Measurements from ENCODE around the gene RAB39A.
"Not testable (repeated sequence)": the region's sequence is repeated elsewhere in the genome, so short reads cannot be mapped to it uniquely, and the experiment has no call there.

Gene RAB39A

DNA sequence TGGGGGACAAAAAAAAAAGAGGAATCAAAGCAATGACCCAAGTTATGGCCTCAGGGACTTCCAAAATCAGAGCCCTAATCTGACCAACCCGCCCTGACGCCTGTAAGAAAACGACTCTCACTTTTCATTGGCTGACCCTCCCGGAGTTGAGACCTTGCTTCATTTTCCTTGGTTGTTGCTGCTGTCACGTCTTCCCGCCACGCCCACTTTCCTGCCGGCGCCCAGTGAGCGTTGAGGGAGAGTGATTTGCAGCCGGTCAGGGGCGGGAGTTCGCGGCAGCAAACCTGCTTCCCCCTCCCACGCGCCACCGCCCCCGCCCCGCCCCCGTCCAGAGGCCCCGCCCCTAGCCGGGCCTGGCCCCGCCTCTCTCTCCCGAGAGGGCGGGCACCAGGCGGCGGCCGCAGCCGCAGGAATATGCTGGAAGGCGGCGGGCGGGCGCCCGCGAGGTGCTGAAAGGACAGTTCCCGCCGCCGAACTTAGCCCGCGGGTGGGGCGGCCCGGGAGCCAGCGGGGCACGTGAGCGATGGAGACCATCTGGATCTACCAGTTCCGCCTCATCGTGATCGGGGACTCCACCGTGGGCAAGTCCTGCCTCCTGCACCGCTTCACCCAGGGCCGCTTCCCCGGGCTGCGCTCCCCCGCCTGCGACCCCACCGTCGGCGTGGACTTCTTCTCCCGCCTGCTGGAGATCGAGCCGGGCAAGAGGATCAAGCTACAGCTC lies at the start of gene RAB39A:
Gene RAB39A (plus strand): TSS at position 403 of the 721 bp plus-strand sequence. CDS start 121 bp downstream, at position 524.
- DNase-seq (ENCODE audit: low spot score): peak; percentile 66

DNA sequence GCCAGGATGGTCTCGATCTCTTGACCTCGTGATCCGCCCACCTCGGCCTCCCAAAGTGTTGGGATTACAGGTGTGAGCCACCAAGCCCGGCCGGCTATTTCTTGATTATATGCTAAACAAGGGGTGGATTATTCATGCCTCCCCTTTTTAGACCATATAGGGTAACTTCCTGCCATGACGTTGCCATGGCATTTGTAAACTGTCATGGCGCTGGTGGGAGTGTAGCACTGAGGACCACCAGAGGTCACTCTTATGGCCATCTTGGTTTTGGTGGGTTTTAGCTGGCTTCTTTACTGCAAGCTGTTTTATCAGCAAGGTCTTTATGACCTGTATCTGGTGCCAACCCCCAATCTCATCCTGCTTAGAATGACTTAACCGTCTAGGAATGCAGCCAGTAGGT lies 46.8 kb upstream of the RAB39A start:
- DNase-seq (ENCODE audit: low spot score): not testable (repeated sequence)

DNA sequence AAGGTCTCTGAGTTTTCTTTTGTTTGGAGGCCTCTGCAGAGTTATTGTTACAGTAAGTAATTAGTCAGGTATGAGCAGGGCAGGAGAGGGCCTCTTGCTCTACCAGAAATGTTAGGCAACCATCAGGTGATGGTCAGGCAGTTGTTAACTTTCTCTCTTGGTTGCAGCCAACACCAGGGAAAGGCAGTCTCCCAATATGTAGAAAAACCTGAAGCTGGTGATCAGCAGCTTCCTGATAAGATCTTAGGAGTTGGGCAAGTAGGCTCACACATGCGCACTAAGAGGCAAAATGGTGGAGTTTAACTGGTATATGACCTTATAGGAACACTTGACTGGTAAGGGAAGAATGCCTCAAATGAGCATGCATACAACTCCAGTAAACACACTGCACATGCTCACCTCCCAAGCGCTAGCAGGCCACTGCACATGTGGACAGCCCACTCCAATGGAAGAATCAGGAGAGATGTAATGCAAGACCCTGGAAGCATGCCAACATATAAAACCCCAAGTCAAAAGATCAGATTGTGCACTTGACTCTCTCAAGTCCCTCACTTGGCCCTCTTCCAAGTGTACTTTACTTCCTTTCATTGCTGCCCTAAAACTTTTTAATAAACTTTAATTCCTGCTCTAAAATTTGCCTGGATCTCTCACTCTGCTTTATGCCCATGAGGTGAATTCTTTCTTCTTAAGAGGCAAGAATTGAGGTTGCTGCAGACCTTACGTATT lies 46.0 kb upstream of the RAB39A start:
- no peak for DNase-seq (ENCODE audit: low spot score)

GRCh38 chr11:107898270-107898669 lies 30.0 kb upstream of the RAB39A start:
- peak; percentile 45 for DNase-seq (ENCODE audit: low spot score)

DNA sequence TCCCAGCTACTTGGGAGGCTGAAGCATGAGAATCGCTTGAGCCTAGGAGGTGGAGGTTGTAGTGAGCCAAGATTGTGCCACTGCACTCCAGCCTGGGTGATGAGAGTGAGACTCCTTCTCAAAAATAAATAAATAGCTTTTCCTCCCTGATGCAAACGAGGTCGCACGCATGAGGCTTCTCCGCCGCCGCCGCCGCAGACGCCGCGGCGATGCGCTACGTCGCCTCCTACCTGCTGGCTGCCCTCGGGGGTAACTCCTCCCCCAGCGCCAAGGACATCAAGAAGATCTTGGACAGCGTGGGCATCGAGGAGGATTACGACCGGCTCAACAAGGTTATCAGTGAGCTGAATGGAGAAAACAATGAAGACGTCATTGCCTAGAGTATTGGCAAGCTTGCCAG lies 20.0 kb upstream of the RAB39A start:
- no peak for DNase-seq (ENCODE audit: low spot score)

GRCh38 chr11:107912415-107912814 lies 15.8 kb upstream of the RAB39A start:
- not testable (repeated sequence) for DNase-seq (ENCODE audit: low spot score)

- DNase-seq (ENCODE audit: low spot score): no peak
These were observed 13.0 kb upstream of the RAB39A start for GRCh38 chr11:107915229-107915628.

- DNase-seq (ENCODE audit: low spot score): peak; percentile 25
These were observed 11.5 kb upstream of the RAB39A start for GRCh38 chr11:107916671-107917241.

DNA sequence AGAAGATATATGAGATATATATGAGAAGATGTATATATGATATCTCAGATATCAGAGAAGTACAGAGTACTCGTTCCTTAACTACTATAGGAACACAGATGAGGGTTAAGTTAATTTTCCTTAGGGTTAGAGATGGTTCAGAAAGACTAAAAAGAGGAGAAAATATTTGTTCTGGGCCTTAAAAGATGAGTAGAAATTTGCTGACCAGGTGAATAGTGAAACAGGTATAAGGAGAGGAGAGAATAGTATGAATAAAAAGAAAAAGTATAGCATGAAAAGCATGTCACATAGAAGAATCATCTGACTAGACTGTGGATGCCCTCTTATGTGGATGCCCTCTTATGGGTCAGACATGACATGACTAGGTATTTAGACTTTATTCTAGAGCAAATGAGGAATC lies 6.3 kb upstream of the RAB39A start:
- no peak for DNase-seq (ENCODE audit: low spot score)

DNA sequence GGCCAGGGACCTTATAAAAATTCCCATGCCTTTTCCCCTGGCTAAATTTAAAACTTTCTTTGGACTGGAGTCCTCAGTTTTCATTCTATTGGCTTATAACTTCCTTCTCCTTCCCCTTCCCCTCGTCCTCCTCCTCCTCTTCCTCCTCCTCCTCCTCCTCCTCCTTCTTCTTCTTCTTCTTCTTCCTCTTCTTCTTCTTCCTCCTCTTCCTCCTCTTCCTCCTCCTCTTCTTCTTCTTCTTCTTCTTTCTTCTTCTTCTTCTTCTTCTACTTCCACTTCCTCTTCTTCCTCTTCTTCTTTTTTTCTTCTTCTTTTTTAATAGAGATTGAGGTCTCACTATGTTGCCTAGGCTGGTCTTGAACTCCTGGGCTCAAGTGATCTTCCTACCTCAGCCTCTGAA lies 4.7 kb upstream of the RAB39A start:
- not testable (repeated sequence) for DNase-seq (ENCODE audit: low spot score)

DNA sequence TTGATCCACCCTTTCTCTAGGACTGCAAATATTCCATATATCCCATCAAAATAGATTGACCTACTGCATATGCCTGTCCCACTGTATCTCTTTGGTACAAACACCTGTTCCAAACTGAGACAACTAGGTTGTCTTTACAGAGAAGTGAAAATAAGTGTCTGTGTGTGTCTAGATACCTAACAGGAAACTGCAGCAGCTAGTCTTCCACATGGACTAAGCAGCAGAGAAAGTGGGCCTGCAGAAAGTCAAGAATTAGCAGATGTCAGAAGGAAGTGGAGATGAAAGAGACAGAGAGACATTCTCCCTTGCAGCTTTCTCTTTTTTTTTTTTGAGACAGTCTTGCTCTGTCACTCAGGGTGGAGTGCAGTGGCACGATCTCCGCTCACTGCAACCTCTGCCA lies 3.9 kb upstream of the RAB39A start:
- DNase-seq (ENCODE audit: low spot score): no peak

GRCh38 chr11:107927559-107927958 lies 689 bp upstream of the RAB39A start:
- DNase-seq (ENCODE audit: low spot score): no peak

GRCh38 chr11:107928767-107929507 lies 689 bp downstream of the RAB39A start:
- DNase-seq (ENCODE audit: low spot score): no peak

DNA sequence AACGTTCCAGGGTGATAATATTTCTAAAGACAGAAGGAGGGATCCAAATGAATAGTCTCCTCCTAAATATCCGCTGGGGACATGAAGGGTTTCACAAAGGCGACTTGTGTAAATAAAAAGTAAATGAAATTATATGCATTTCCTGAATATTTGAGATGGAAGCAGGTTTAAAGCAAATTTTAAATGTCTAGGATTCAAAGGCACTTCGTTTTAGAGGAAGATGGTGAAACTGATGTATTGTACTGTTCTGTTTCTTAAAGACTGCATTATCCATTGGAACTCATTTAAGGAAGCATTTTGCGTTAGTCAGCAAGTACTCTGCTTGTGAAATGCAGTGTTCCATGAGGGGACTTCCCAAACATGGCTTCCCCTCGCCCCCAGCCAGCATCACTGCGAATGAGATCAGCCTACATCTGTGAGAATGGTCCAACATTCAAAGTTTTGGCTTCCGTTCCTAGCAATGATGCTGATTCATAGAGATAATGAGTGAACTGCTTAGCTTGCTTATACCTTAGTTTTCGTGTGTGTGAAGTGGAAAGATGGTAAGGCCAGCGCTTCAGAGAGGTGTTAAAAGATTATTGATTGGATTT lies 1.5 kb downstream of the RAB39A start:
- no peak for DNase-seq (ENCODE audit: low spot score)

DNA sequence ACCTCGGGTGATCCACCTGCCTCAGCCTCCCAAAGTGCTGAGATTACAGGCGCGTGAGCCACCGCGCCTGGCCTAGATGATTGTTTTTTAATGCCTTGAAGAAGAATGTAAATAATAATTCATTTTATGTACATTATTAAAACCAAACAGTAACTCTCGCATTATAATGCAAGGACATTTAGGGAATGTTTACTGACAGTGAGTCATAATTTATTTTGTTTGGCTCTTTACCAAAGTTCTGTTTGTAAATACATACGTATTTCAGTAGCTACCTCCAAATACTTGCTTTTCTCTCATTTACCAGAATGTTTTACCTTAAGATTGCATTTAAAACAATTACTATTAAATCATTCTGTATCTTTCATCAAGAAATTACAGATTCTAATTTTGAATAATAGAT lies 3.0 kb downstream of the RAB39A start:
- no peak for DNase-seq (ENCODE audit: low spot score)

DNA sequence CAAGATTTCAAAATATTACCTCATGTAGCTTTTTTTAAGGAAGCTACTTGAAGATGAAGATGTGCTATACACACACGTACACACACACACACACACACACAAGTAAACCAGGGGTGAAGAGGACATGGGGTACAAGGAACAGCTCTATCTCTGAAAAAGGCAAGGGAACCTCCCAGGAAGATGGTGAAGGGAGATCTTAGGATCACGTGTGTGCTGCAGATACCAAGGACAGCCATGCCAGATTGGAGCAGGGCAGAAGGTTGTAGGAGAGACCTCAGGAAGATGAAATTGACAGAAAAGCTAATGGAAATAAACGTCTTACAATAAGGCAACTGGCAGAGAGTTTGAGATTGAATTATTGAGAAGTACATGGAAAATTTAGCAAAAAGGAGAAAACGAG lies 19.7 kb downstream of the RAB39A start:
- DNase-seq (ENCODE audit: low spot score): no peak

DNA sequence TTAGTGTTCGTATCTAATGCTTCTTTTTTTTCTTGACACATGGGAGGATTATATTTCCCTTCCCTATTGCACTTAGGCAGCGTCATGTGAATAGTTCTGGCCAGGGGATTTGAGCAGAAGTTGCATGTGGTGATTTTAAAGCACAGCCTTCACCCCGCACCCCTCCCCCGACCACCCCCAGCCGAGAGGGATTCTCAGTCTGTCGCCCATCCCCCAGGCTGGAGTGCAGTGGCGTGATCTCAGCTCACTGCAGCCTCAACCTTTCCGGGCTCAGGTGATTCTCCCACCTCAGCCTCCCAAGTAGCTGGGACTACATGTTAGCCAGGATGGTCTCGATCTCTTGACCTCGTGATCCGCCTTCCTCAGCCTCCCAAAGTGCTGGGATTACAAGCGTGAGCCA lies 20.1 kb downstream of the RAB39A start:
- DNase-seq (ENCODE audit: low spot score): not testable (repeated sequence)

DNA sequence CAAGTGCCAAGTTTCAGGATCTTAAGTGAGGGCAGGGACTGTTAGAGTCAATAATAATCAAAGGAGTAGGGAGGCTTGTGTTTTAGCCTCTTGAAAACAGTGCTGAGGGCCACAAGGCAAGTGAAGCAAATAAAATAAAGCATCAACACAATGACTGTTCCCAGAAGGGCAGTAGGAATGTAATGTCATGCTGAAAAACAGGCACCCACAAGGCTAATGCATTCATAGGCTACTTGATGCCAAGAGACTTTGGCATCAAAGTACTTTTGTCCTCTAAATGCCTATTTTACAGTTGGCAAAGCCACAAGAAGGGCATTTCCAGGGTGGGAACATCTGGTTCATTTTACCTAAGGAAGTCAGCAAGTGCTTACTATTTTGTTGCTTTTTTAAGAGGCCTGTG lies 22.9 kb downstream of the RAB39A start:
- DNase-seq (ENCODE audit: low spot score): no peak

GRCh38 chr11:107953446-107953845 lies 25.2 kb downstream of the RAB39A start:
- no peak for DNase-seq (ENCODE audit: low spot score)

- DNase-seq (ENCODE audit: low spot score): no peak
These were observed 28.3 kb downstream of the RAB39A start for GRCh38 chr11:107956543-107956942.

GRCh38 chr11:107957109-107957588 lies 28.9 kb downstream of the RAB39A start:
- no peak for DNase-seq (ENCODE audit: low spot score)

DNA sequence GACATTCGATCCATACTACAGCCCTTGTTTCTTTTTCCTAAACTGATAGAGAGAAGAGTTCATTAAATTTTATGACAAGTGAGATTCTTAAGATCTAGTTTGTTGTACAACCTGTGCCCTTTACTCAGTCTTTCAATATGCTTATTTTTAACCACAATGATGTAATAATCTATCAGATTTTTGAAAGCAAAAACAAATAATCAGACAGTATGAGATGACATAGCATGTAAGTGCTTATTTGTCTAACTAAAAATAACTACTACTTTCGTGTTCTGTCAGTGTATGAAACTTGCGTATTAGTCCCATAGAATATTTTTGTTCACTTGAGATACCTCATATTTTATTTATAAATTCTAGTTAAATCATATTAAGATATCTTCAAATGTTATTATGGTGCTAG lies 33.2 kb downstream of the RAB39A start:
- DNase-seq (ENCODE audit: low spot score): no peak

All from hepatic stellate cell (primary cell).